Liver (tissue), 9 donors: Measurements from ENCODE around the gene PRDM1. TPM values are rescaled to one million over a fixed set of nuclear protein-coding genes. Genes with fewer than 3 reads are reported as not detected.

ENCODE experiments used
- DNase-seq: peaks from one replicate; pipeline ENCODE4 v3.0.0-alpha.2; 2017; ENCODE audit warnings: low spot score
- H3K27ac ChIP-seq, 2 donors: one replicate each; pipeline ENCODE4 v1.7.0; 2013; ENCODE audit warnings: inconsistent platforms in 2 of 2, low read length in 2 of 2, control low read depth in 1 of 2, low read depth in 1 of 2, mild to moderate bottlenecking in 1 of 2
- H3K27me3 ChIP-seq, 4 donors: one replicate each; pipeline versions ENCODE4 v1.6.1 to v1.7.0; 2013; ENCODE audit warnings: low read length in 3 of 4, inconsistent platforms in 1 of 4, mild to moderate bottlenecking in 1 of 4, moderate library complexity in 1 of 4; ENCODE audit not compliant: control insufficient read depth in 4 of 4, insufficient read depth in 4 of 4
- H3K36me3 ChIP-seq, 4 donors: one replicate each; pipeline versions ENCODE4 v1.6.1 to v1.7.0; 2013; ENCODE audit warnings: low read length in 3 of 4, mild to moderate bottlenecking in 3 of 4, low read depth in 1 of 4, moderate library complexity in 1 of 4; ENCODE audit not compliant: control insufficient read depth in 4 of 4, insufficient read depth in 3 of 4
- H3K4me1 ChIP-seq, 4 donors: one replicate each; pipeline versions ENCODE4 v1.6.1 to v1.7.0; 2013; ENCODE audit warnings: low read length in 3 of 4, mild to moderate bottlenecking in 3 of 4, moderate library complexity in 1 of 4; ENCODE audit not compliant: control insufficient read depth in 4 of 4, insufficient read depth in 4 of 4
- H3K4me3 ChIP-seq, 3 donors: one replicate each; pipeline versions ENCODE4 v1.6.1 to v1.7.0; 2013; ENCODE audit warnings: low read length in 3 of 3, control low read depth in 1 of 3, low read depth in 1 of 3, mild to moderate bottlenecking in 1 of 3
- H3K9ac ChIP-seq, 2 donors: one replicate each; pipeline ENCODE4 v1.7.0; 2013; ENCODE audit warnings: low read length in 2 of 2, mild to moderate bottlenecking in 2 of 2, moderate library complexity in 2 of 2, control low read depth in 1 of 2, low read depth in 1 of 2
- H3K9me3 ChIP-seq, 4 donors: one replicate each; pipeline versions ENCODE4 v1.6.1 to v1.7.0; 2013; ENCODE audit warnings: low read length in 3 of 4; ENCODE audit not compliant: control insufficient read depth in 4 of 4
- EGR1 ChIP-seq, 2 donors: IDR thresholded peaks; 2 replicates each; pipeline ENCODE4 v1.6.1; 2016 to 2018; ENCODE audit warnings: antibody characterized with exemption in 2 of 2, low read depth in 2 of 2
- FOXA1 ChIP-seq: IDR thresholded peaks from 2 replicates; pipeline ENCODE4 v1.6.1; 2016; ENCODE audit warnings: antibody characterized with exemption
- FOXA2 ChIP-seq: IDR thresholded peaks from 2 replicates; pipeline ENCODE4 v1.6.1; 2016; ENCODE audit warnings: antibody characterized with exemption
- GABPA ChIP-seq, 2 donors: IDR thresholded peaks in 1 of 2; conservative IDR thresholded peaks in 1 of 2; 2 replicates each; pipeline ENCODE4 v1.6.1; 2016; ENCODE audit warnings: antibody characterized with exemption in 2 of 2, mild to moderate bottlenecking in 1 of 2, moderate library complexity in 1 of 2
- HNF4A ChIP-seq, 2 donors: conservative IDR thresholded peaks; 2 replicates each; pipeline ENCODE4 v1.6.1; 2016; ENCODE audit warnings: antibody characterized with exemption in 2 of 2, mild to moderate bottlenecking in 2 of 2
- HNF4G ChIP-seq: IDR thresholded peaks from 2 replicates; pipeline ENCODE4 v1.6.1; 2016; ENCODE audit warnings: antibody characterized with exemption
- JUND ChIP-seq, 2 donors: IDR thresholded peaks; 2 replicates each; pipeline ENCODE4 v1.6.1; 2016; ENCODE audit warnings: antibody characterized with exemption in 2 of 2
- NR2F2 ChIP-seq: IDR thresholded peaks from 2 replicates; pipeline ENCODE4 v1.6.1; 2016; ENCODE audit warnings: antibody characterized with exemption
- RAD21 ChIP-seq, 2 donors: IDR thresholded peaks; 2 replicates each; pipeline ENCODE4 v1.6.1; 2016; ENCODE audit warnings: antibody characterized with exemption in 2 of 2, mild to moderate bottlenecking in 2 of 2
- RXRA ChIP-seq, 2 donors: IDR thresholded peaks; 2 replicates each; pipeline ENCODE4 v1.6.1; 2017 to 2018; ENCODE audit warnings: antibody characterized with exemption in 2 of 2, mild to moderate bottlenecking in 1 of 2
- SP1 ChIP-seq: IDR thresholded peaks from 2 replicates; pipeline ENCODE4 v1.6.1; 2018; ENCODE audit warnings: antibody characterized with exemption, mild to moderate bottlenecking
- TAF1 ChIP-seq: conservative IDR thresholded peaks from 2 replicates; pipeline ENCODE4 v1.6.1; 2016; ENCODE audit warnings: antibody characterized with exemption, mild to moderate bottlenecking
- YY1 ChIP-seq: IDR thresholded peaks from 2 replicates; pipeline ENCODE4 v1.6.1; 2016; ENCODE audit warnings: antibody characterized with exemption, mild to moderate bottlenecking
- WGBS: extraction: QIAGEN DNeasy Blood & Tissue Kit; methylation state at CpG from one replicate; pipeline ENCODE4 v1.1.7; 2013; 5-methylcytosine and 5-hydroxymethylcytosine counted together
- polyA plus RNA-seq, 2 donors: library from polyadenylated mRNA; stranded (reverse) in 1 of 2; unstranded in 1 of 2; fragments of 200-250 nt in 1 of 2; fragments of >200 nt in 1 of 2; fragmentation: Nextera tagmentation in 1 of 2; extraction: Ambion mirVana in 1 of 2; gene quantifications; one replicate each; pipeline versions ENCODE4 v1.2.1 to v1.2.3, GENCODE V29; 2013 to 2015
- total RNA-seq, 2 donors: library from RNA; depleted of rRNA; stranded (reverse); fragments of >200 nt; gene quantifications; one replicate each; pipeline ENCODE4 v1.2.3, GENCODE V29; 2014
- TF ChIP-seq, protein P1 (sequence below): IDR thresholded peaks from 2 replicates; pipeline ENCODE4 v1.6.1; 2016; ENCODE audit warnings: antibody characterized with exemption
- TF ChIP-seq, protein P2 (sequence below): IDR thresholded peaks from 2 replicates; pipeline ENCODE4 v1.6.1; 2016; ENCODE audit warnings: antibody characterized with exemption
- TF ChIP-seq, protein P3 (sequence below): fragments of 150-350 bp; IDR thresholded peaks from 2 replicates; pipeline ENCODE4 v1.5.1; 2017; ENCODE audit warnings: improper control_type of control experiment, low read depth, low read length; ENCODE audit not compliant: missing input control
- TF ChIP-seq, protein P4 (sequence below): IDR thresholded peaks from 2 replicates; pipeline ENCODE4 v1.6.1; 2016; ENCODE audit warnings: antibody characterized with exemption
- donor health status: healthy.
- donor health status: healthy.
- donor health status: healthy.
- donor health status: healthy.
- donor health status: healthy.

The PRDM1 gene
- total and polyA plus RNA-seq, 4 donors, result 0.37 to 2.8 (median 0.65) TPM

DNA sequence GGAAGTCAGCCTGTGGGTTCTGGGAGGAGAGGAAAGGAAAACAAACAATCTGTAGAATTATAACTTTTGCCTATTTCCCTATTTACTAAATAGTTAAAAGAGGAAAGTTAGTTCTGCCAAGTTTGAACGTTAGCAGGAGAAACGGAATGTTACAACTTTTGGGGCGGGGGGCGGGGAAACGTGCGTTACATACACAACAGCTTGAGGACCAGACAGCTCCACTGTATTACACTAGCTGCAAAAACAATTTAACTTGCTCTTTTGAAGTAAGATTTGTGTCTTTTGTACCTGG, 498 bp upstream of the PRDM1 start:
- 10% methylated on average over 6 of the region's 6 CpGs for WGBS

DNA sequence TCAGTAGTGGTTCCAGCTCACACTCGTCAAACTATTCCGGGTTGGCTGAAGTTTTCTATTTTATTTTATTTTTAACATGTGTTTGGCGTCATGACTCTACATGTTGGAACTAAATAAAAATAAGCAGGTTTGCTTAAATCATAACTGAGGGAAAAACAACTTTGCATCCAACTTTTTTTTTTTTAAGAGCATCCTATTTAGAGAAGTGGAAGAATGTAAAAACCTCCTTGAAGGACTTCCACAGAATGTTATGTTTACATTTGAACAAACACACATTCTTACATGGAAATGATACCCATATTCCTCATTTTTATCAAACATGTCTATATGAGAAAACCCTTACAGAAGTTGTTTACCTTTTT, 659 bp downstream of the PRDM1 start:
- peak overlapping the region in 2 of 3 donors; percentile 12 to 53 for H3K4me3 ChIP-seq
- WGBS, result 12% methylated on average over 3 of the region's 3 CpGs

More for the DNA sequence above, 498 bp upstream of the PRDM1 start:
- H3K4me1 ChIP-seq, result peaks cover 2 to 14% (median 5%) of the 10 kb centered on the region in 4 donors
- H3K27ac ChIP-seq, result peak overlapping the region in 1 of 2 donors; percentile 23
- H3K9me3 ChIP-seq, result no peaks in the 10 kb centered on the region
- H3K4me3 ChIP-seq, result peak overlapping the region in 2 of 3 donors; percentile 10 to 53
- H3K9ac ChIP-seq, result no peak overlapping the region
- TF ChIP-seq GABPA (IDR thresholded peaks at IDR 0.05 in 1 of 2, conservative IDR thresholded peaks at IDR 0.05 in 1 of 2), result no peak
- TF ChIP-seq FOXA2, result no peak
- TF ChIP-seq, protein P1, sequence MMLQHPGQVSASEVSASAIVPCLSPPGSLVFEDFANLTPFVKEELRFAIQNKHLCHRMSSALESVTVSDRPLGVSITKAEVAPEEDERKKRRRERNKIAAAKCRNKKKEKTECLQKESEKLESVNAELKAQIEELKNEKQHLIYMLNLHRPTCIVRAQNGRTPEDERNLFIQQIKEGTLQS, result no peak
- no peak for TF ChIP-seq TAF1
- TF ChIP-seq HNF4G, result no peak
- no peak for TF ChIP-seq SP1
- TF ChIP-seq, protein P2, sequence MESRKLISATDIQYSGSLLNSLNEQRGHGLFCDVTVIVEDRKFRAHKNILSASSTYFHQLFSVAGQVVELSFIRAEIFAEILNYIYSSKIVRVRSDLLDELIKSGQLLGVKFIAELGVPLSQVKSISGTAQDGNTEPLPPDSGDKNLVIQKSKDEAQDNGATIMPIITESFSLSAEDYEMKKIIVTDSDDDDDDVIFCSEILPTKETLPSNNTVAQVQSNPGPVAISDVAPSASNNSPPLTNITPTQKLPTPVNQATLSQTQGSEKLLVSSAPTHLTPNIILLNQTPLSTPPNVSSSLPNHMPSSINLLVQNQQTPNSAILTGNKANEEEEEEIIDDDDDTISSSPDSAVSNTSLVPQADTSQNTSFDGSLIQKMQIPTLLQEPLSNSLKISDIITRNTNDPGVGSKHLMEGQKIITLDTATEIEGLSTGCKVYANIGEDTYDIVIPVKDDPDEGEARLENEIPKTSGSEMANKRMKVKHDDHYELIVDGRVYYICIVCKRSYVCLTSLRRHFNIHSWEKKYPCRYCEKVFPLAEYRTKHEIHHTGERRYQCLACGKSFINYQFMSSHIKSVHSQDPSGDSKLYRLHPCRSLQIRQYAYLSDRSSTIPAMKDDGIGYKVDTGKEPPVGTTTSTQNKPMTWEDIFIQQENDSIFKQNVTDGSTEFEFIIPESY, result no peak
- TF ChIP-seq, protein P3, sequence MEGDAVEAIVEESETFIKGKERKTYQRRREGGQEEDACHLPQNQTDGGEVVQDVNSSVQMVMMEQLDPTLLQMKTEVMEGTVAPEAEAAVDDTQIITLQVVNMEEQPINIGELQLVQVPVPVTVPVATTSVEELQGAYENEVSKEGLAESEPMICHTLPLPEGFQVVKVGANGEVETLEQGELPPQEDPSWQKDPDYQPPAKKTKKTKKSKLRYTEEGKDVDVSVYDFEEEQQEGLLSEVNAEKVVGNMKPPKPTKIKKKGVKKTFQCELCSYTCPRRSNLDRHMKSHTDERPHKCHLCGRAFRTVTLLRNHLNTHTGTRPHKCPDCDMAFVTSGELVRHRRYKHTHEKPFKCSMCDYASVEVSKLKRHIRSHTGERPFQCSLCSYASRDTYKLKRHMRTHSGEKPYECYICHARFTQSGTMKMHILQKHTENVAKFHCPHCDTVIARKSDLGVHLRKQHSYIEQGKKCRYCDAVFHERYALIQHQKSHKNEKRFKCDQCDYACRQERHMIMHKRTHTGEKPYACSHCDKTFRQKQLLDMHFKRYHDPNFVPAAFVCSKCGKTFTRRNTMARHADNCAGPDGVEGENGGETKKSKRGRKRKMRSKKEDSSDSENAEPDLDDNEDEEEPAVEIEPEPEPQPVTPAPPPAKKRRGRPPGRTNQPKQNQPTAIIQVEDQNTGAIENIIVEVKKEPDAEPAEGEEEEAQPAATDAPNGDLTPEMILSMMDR, result no peak
- no peak for TF ChIP-seq YY1
- TF ChIP-seq FOXA1, result no peak
- H3K36me3 ChIP-seq, result no peaks in the 10 kb centered on the region
- no peak for DNase-seq
- peaks cover 2 to 9% (median 4%) of the 10 kb centered on the region in 4 donors for H3K27me3 ChIP-seq

More for the DNA sequence above, 659 bp downstream of the PRDM1 start:
- DNase-seq, result no peak
- Histone ChIP-seq H3K4me1 (peaks cover 2 to 14% (median 5%) of the 10 kb centered on the region in 4 donors), H3K27ac (peak overlapping the region in 1 of 2 donors; percentile 28), H3K36me3 (no peaks in the 10 kb centered on the region), H3K9ac (peak overlapping the region; percentile 36 to 43), H3K9me3 (no peaks in the 10 kb centered on the region), H3K27me3 (peaks cover 2 to 7% (median 4%) of the 10 kb centered on the region in 4 donors)
- TF ChIP-seq, protein P1, result no peak
- TF ChIP-seq GABPA (IDR thresholded peaks at IDR 0.05 in 1 of 2, conservative IDR thresholded peaks at IDR 0.05 in 1 of 2) (no peak), RAD21 (IDR thresholded peaks at IDR 0.05) (no peak), FOXA2 (no peak), TAF1 (no peak), RXRA (IDR thresholded peaks at IDR 0.05) (no peak), EGR1 (IDR thresholded peaks at IDR 0.05; ENCODE audit: low read depth in 2 of 2) (no peak), SP1 (no peak), NR2F2 (no peak), JUND (IDR thresholded peaks at IDR 0.05) (no peak), YY1 (no peak), HNF4A (conservative IDR thresholded peaks at IDR 0.05) (no peak)
- TF ChIP-seq, protein P3, result no peak
- TF ChIP-seq, protein P4, sequence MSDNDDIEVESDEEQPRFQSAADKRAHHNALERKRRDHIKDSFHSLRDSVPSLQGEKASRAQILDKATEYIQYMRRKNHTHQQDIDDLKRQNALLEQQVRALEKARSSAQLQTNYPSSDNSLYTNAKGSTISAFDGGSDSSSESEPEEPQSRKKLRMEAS, result no peak
